ENCODE data around the gene COL5A1. TPM values are rescaled to one million over a fixed set of nuclear protein-coding genes. Genes with fewer than 3 reads are reported as not detected.

COL5A1 gene
- total RNA-seq, 1 experiment from 2014 or later, result 277 TPM

DNA sequence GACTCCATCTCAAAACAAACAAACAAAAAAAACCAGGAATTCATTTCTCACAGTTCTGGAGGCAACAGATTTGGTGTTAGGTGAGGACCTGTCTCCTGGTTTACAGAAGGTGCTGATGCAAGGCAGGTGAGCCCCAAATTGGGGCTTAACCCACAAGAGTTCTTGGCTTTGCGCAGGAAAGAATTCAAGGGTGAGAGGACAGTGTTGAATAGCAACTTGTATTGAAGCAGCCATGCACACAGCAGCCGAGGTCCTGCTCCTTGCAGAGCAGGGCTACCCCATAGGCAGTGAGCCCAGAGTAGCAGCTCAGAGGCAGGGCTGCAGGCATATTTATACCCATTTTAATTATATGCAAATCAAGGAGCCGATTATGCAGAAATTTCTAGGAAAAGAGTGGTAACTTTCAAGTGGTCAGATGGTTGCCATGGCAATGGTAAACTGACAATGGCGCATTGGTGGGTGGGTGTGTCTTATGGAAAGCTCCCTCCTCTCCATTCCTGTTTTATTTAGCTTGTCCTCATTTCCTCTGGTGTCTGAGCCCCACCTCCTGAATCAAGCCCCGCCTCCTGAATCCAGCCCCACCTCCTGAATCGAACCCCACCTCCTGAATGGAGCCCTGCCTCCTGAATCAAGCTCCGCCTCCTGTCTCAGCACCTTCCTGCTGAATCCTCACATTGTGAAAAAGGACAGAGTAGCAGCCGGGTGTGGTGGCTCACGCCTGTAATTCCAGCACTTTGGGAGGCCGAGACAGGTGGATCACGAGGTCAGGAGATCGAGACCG is 34.5 kb upstream of the COL5A1 start:
- DNase-seq (ENCODE audit: low read depth), result peak; percentile 69

DNA sequence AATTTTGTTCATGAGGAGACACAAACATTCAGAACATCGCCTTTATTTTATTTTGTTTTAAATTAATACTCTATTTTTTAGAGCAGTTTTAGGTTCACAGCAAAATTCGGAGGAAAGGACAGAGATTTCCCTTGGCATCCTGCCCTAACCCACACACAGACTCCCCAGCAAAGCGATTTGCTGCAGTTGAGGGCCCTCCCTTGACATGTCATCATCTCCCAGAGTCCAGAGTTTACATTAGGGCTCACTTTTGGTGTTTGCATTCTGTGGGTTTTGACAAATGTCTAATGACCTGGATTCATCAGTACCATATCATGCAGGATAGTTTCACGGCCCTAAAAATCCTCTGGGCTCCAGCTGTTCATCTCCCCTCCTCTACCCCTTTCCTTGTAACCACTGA is 33.6 kb upstream of the COL5A1 start:
- peak; percentile 71 for DNase-seq (ENCODE audit: low read depth)

DNA sequence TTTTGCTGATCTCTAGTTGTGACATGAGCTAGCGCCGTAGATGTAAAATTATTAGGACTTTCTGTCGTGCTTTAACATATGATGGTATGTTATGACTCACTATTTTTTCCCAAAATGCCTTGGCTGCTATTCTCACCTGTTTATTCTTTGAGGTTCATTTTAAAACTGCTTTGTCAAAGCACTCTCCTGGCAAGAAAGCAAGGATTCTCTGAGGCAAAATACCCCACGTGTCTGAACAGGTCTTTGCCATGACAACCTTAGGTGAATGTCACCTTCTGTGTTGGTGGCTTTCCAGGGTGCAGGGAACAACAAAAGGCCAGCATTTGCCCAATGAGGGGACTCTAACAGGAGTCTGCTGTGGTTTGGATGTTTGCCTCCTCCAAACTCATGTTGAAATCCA is 30.6 kb upstream of the COL5A1 start:
- DNase-seq (ENCODE audit: low read depth), result no peak

DNA sequence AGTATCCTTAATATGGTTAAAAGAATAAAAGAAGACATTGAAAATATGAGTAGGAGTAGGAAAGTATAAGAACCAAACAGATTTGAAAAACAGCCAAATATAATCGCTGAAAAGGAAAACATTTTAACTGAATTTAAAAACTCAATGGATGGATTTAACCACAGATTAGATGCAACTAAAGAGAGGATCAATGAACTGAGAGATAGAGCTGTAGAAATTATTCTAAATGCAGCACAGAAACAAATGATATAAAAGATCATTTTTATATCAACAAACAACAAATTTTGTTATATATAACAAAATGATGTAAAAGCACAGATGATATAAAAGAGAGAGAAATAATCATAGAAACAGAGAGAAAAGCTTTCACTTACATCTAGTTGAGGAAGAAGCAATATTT is 29.3 kb upstream of the COL5A1 start:
- DNase-seq (ENCODE audit: low read depth), result no peak

DNA sequence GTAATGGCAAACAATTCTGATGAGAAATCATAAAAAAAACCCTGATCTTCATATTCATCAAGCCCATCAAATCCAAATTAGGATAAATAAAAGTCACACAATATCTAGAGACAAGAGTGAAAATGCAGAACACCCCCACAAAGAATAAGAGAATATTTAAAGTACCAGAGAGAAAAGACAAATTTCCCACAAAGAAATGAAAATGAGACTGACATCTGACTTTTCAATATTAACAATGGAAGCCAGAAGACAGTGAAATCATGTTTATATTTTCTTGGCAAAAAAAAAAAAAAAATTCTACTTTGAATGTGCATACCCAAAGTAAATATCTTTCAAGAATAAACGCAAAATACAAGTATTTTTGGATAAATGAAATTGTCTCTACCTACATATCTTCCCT is 28.9 kb upstream of the COL5A1 start:
- DNase-seq (ENCODE audit: low read depth), result no peak

DNA sequence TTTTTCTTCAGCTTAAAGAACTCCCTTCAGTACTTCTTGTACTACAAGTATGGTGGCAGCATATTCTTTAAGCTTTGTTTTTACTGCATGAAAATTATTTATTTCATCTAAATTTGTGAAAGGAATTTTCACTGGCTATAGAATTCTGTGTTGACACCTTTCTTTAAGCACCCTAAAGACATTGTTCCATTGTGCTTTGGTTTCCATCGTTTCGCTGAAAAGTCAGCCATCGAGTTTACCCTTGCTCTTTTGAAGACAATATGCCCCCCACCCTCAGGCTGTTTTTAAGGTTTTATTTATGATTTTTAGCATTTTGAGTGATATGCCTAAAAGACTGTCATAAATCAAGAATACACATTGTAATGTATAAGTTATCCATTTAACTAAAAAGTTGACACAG is 27.3 kb upstream of the COL5A1 start:
- DNase-seq (ENCODE audit: low read depth), result no peak

DNA sequence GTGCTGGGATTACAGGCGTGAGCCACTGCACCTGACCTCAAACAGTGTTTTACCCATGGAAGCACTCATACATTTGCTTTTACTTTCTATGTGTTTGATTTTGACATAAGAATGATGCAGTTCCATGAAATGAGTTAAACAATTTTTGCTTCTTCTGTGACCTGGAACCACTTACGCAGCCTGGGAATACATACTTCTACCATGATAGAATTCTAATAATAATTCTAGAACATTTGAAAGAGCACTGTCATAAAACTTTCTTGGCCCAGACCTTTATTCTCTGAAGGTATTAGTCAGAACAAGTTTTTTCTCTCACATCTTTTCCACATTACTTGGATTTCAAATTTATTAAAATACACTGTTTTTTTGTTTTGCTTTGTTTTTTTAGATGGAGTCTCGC is 25.3 kb upstream of the COL5A1 start:
- no peak for DNase-seq (ENCODE audit: low read depth)

DNA sequence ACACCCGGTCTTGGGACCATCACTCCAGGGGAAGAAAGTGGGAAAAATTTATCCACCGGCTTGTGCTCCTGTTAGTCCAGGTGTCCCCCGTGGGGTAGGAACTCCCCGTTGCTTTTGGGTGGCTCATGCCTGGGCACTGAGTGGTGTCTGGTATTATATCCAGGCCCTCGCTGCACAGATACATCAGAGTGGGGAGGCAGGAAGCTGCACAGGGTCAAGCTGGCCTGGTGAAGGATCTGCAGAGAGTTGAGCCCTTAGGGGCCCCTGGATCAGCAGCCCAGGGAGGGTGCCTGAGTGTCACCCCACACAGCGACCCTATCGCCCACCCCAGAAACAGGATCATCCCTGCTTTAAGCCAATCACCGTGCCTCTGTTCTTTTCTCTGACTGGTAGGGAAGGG is 24.4 kb upstream of the COL5A1 start:
- DNase-seq (ENCODE audit: low read depth), result no peak

DNA sequence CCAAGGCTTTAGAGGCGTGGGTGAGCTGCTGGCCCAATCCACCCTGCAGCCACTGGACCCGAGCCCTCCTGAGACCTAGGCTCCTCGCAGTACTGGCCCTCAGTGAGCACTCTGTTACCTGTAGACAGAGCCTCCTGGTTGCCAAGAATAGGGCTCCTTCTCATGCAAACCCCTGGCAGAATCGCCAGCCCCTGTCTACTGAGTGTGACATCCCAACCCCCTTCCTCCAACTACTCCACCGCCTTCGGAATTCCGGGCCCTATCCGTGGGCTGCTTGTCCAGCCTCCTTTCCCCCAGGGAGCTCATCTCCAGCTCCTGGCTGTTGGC is 23.8 kb upstream of the COL5A1 start:
- DNase-seq (ENCODE audit: low read depth), result no peak

DNA sequence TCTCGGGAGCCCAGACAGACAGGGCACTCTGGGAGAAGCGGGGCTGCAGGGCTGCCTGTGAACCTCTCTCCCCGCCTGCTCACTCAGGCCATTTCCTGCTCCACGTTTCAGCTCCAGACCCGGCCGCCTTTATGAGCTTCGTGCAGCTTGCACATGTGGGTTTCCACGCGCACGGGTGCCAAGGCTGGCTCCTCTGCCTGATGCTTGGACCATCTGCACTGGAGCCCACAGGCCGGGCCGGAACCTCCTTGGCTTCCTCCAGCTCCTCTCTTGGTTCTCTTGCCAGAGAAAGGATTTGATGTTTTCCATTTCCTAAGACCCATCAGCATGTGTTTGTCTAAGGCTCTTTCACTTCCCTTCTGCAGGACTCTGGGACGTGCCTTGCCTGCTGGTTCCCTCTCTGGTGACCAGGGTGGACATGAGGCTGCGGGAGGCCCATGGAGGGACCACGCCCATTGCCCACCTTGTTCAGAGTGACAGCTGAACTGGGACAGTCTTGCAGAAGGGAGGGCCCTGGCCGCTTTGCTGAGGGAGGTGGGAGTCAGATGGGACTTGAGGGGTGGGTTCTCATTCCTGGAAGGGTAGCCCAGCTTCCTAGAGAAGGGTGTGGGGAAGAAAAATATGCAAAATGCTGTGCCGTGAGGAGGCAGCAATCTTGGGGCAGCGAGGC is 23.3 kb upstream of the COL5A1 start:
- no peak for DNase-seq (ENCODE audit: low read depth)

DNA sequence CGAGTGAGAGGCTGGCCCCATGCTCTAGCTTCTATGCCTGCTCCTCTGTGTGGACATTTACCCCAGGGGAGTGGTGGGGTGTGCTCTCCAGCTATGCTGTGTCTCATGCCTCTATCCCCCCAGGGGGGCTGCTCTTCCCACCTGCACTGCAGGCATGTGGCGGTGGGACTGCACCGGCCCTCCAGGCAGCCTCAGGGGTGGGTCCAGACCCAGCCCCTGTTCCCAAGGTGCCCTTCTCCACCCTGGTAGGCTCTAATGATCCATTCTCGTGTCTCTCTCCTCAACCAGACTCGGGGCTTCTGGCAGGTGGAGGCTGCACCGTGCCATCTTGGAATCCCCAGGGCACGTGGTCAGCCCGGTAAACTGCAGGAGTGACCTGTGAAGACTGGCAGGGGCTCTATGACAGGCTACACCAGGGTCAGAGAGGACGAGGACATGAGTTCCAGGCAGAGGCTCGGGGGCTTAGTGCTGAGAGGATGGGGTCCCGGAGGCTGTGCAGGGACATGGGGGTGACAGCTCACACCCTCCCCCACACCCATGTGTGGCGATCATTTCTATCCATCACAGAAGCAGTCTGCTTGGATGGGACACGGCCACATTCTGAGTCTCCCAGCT is 22.7 kb upstream of the COL5A1 start:
- DNase-seq (ENCODE audit: low read depth), result no peak

DNA sequence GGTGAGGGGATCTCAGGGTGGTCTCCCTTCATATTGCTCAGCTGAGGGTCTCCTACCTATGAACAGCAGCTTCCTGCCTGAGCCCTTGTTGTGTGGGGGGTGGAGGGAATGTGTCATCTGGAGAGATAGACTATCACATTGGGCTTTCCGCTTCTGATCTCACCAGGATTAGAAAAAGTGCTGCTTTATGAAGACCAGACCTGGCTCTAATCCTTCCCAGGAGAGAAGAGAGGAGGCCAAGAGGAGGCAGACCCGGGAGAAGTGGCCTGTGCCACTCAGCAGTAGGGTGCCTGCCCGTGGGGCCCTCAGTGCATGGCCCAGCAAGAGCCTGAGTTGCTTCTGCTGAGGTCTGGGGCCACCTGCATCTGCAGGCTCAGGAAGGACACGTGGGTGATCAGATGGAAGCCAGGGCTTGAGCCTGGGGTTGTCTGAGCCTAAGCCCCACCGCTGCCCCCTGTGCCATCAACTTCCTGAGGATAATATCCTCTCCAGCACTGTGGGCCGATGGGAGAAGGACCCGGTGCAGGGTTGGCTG is 22.1 kb upstream of the COL5A1 start:
- no peak for DNase-seq (ENCODE audit: low read depth)

DNA sequence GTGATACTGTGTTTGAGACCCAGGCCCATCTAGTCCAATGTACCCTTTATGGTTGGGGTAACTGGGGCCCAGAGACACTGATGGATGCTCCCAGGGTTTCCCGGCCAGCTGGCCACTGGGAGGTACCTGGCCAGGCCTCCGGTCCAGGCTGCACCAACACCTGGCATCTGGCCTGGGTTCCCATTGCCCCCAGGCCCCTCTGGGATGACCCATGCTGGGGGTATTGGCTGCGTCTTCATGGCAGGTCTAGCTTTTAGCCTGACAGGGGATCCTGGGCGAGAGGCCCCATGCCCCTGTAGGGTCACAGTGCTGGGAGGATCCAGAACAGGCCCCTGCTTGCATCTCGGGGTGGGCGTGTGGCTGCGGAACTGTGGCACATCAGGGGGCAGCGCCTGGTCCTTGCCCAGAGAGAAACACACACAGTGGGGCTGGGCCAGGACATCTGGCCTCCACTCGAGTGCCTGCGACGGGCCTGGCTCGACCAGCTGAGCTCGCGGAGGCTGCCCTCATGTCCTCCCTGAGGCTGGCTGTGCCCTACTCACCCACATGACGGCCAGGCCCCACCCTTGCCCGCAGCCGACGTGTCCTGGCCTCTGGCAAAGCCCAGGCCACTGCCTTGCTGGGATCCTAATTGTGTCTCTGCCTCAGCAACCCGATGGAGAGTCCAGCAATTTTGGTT is 21.5 kb upstream of the COL5A1 start:
- DNase-seq (ENCODE audit: low read depth), result no peak

DNA sequence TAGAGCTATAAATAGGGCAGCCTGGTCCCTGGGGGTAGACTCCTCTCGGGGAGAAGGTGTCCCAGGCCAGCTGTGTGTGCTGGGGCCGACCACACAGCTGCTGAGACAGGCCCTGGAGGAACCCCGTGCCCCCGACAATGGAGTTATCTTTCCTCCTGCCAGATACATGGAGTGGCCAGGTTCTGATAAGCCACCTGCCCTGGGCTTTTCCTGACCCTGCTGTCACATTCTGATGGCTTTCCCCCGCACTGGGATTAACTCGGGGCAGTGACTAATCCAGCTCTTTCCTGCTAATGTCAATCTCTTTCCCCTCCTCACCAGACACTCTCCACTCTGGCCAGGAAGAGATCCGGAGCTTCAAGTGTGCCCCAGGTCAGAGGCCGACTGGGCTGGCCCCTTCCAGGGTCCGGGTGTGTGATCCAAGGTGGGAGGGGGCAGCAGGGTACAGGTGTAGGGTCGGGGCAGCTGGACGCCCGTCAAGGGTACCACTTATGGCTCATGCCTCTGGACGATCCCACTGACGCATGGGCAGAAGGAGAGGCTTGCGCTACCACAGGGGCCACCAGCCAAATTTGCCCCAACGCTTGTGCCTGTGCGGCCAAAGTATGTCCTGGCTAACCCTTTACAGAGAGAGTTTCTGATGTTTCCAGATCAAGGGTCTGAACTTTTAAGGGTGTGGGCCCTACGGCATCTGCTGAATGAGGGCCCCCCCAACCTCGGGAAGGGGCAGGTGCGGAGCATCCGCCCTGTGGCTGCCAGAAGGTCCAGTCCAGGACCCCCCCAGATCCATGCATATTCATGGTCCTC is 20.6 kb upstream of the COL5A1 start:
- peak; percentile 39 for DNase-seq (ENCODE audit: low read depth)

DNA sequence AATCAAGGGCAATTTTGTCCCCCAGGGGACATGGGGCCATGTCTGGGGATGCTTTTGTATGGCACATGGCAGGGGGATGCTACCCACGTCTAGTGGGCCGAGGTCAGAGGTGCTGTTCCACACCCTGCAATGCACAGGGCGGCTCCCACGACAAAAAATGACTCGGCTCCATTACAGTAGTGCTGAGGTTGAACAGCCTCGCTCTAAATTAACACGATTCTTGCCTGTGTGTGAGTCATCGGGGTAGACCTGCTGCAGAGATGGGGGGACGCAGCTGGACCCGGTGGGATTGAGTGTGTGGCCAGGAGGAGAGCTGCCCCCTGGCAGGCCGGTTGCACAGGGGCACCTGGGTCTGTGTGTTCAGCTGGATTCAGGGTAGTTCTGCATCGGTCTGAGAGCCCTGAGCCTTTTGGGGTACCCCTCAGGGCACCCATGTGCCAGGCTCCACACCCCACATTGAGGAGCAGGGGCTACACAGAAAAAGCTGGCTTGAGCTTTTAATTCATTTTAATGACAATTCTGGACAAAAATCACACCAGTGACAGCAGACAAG is 20.0 kb upstream of the COL5A1 start:
- no peak for DNase-seq (ENCODE audit: low read depth)

DNA sequence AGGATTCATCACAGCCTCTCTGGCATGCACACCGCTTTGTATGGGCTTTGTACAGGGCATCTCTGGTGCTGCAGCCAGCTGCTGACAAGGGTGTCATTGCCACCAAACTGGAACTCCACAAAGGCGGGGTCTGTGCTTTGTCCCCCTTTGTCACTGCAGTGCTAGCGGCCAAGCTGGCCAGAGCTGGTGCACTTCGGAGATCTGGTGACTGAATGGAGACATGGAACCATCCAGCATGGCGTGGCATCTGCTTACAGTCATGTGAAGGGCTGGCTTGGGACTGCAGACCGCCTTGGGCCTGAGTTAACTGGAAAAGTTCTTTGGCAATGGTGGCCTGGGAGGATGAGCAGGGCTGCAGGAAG is 18.7 kb upstream of the COL5A1 start:
- DNase-seq (ENCODE audit: low read depth), result no peak

DNA sequence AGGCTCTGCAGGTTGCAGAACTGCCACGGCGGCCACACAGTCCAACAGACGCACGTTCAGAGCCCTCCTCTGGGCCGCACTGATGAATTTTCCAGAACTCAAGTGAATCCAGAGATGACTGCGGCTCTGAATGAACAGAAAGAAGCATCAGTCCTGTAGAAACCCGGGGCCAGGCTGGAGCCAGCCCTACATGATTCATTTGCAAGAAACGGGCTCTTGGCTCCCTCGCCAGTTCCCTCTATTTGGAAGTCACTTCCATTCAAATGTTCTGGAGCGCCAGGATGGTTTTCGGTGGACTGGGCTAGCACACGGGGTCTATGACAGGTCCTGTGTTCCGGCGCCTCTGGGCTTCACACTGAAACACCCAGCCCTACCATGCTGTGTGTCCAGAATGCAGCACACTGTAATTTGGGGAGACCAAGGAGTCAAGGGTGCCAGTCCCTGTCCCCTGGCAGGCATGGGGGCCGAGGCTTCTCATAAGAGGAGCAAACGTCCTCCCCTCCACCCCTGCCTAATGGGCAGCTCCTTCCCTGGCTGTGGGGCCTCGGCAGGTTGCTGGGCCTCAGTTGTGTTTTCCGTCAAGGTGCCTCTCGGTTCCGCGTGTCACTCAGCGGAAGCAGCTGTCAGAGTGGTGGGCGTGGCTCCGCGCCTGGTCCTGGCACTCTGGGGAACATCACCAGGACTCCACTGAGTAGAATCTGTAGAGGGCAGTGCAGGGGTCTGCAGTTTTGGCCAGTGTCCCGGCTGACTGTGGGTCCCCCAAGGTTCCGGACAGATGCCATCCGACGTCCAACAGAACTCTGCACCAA is 18.1 kb upstream of the COL5A1 start:
- no peak for DNase-seq (ENCODE audit: low read depth)

DNA sequence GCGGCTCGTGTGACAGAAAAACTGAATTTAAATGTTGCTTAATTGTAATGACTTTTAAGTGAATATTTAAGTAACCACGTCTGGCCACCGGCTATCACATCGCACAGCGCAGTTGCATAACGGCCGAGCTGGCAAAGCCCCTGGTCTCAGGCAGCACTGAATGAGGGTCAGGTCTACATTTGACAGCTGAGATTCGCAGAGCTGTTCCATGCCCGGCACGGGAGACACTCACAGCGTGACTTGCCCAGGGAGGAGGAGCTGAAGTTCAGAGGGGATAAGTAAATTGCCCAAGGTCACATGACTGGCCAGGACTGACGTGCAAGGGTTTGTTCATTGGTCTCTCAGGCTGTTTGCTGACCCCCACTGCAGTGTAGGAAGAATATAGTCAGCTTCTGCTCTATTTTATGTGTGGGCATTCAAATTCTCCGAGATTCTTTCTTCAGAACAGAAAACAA is 17.4 kb upstream of the COL5A1 start:
- DNase-seq (ENCODE audit: low read depth), result no peak

DNA sequence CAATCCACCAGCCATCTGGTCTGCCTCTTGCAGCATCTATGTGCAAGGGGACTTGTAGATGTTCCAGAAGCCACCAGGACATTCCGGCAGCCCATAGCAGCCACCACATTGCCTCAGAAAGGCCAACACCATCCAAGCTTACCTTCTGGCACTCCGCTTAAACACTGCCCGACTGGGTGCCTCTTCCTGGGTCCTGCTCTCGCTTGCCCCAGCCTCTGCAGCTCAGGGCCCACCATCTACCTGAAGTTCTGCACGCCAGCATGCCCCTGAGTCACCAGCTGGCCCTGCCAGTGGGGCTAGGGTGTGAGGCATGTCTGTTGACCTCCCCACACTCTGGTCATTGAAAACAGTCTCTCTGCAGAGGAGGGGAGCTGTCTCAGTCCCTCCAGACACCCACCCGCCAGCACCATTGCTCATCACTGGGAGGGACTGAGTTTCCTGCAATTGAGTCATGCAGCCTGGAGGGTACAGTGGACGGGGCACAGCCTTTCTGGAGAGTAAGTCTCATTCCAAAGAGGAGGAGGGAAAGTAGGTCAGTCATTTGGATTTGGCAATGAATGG is 16.9 kb upstream of the COL5A1 start:
- peak; percentile 95 for DNase-seq (ENCODE audit: low read depth)

Data from M059J (cell line).